HG03045 (cell line): ENCODE measurements around the gene HPS5.
"Not testable (repeated sequence)": the region's sequence is repeated elsewhere in the genome, so short reads cannot be mapped to it uniquely, and the experiment has no call there.

Experiments
- ATAC-seq: cut with Tn5 transposase; IDR thresholded peaks from one replicate; pipeline ENCODE4 v1.9.1; 2021; ENCODE audit warnings: mild to moderate bottlenecking, moderate library complexity; ENCODE audit not compliant: unreplicated experiment

Gene HPS5

DNA sequence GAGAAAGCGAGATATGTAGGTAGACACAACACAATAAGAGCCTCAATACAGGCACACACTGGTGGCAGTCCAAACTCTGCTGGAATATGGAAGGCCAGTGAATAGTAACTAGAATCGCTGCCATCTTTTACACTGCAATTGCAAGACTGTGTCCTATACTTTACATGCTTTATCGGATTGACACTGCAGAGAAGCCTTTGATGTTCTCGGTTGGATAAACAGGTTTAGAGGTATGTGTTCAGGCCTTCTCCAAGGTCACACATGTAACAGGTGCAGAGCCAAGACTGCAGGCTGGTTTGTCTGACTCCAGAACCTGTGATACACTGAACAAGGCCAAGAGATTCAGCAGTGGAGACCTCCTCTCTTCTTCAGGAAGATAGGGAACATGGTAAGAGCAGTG, 50.7 kb downstream of the HPS5 start:
- ATAC-seq, result no peak

DNA sequence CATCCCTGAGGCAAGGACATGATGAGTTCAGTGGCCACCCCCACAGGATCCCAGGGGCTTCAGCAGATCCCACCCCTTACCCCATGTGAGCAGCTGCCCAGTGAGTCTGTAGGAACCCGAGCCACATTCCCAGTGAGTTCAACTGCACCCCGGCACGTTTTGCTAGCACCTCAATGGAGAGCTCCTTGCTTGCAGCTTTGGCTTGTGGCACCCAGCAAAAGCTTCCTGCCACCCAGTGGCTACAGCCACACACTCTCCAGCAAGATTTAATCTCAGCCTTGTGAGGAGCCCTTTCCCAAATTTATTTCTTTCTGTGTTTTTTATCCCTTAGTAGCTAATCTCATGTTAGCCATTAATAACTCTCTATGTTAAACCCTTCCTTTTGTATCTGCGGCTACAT, 51.8 kb downstream of the HPS5 start:
- no peak for ATAC-seq

GRCh38 chr11:18269252-18269651, 52.7 kb downstream of the HPS5 start:
- ATAC-seq, result not testable (repeated sequence)

DNA sequence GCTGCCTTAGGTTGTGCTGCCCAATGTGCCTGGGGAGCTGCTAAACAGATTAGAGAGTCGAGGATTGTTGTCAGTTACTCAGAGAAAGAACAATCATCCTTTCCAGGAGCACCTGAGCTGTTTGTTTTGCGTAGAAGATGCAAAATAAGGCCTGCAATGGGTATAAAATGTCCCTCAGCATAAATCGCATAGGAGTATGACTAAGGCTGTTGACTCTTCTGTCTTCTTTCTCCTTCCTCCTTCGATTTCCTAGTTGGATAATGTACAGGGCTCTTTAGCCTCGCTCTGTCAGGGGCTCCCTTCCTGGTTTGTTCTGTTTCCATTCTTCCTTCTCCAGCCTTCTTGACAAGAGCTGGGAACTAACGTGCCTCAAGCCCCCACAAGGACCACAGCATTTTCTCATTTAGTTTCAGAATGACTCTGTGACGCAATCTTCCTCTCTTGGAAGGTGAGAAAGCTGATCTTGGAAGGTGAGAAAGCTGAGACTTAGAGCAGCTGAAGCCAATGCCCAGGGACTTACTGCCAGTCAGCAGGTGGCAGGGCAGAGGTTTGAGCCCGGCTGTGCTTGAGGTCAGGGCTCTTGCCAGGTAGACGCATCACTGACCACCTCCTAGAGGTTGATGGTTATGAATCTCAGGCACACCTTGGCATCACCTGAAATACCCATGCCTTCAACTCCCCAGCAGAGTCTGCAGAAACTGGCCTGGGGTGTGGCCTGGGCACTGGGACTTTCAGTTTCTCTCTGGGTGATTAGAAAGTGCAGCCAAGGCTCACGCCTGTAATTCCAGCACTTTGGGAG, 54.4 kb downstream of the HPS5 start:
- ATAC-seq, result peak; percentile 62

DNA sequence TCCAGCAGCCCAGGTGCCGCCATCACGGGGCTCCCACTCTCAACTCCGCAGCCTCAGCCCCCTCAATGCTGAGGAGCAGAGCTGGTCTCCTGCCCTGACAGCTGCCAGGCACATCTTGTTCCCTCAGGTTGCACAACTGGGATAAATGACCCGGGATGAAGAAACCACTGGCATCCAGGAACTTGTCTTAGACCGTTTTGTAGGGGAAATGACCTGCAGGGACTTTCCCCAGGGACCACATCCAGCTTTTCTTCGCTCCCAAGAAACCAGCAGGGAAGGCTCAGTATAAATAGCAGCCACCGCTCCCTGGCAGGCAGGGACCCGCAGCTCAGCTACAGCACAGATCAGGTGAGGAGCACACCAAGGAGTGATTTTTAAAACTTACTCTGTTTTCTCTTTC, 56.0 kb downstream of the HPS5 start, which contains the start of gene SAA1:
TSS of gene SAA1 (plus strand) at position 316 of the 400 bp plus-strand sequence. CDS start 624 bp downstream, outside the sequence.
- ATAC-seq, result no peak

- ATAC-seq, result no peak
Measured at GRCh38 chr11:18264677-18265555, 57.0 kb downstream of the HPS5 start.

DNA sequence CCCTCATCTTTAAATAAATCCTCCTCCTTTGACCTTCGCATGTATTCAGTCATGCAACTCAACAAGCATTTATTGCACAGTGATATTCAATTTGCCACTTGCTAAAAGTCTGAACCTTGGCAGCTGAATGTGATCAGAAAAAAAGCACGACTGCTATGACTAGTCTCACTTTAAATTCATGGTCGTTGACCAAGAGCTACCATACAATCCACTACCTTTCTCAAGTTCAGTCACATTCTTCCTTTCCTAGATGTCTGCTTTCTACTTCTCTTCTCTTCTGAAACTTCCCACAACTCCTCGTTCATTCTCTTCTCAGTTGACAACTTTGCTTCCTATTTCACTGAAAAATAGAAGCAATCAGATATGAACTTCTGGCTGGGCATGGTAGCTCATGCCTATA, 57.9 kb downstream of the HPS5 start:
- ATAC-seq, result no peak

GRCh38 chr11:18262681-18263350, 59.1 kb downstream of the HPS5 start:
- ATAC-seq, result not testable (repeated sequence)

- ATAC-seq, result no peak
Measured at GRCh38 chr11:18261721-18262120, 60.2 kb downstream of the HPS5 start.

DNA sequence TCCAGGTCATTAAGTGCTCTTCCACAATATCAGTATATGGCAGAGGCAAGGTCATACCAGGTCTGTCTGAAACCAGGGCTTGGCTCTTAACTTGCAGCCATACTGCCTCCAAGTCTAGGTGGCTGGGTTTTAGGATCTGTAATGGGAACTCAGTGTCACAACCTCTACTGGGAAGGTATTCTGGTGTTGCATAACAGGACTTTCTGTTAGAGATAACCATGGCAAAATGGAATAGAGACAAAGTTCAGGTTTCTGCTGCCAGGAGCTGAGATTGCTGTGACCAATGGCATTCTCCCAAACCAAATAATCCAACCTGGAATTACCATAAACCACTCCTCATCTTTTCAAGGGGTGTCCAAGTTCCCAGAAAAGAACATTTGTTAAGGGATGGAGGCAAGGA, 62.7 kb downstream of the HPS5 start:
- no peak for ATAC-seq

DNA sequence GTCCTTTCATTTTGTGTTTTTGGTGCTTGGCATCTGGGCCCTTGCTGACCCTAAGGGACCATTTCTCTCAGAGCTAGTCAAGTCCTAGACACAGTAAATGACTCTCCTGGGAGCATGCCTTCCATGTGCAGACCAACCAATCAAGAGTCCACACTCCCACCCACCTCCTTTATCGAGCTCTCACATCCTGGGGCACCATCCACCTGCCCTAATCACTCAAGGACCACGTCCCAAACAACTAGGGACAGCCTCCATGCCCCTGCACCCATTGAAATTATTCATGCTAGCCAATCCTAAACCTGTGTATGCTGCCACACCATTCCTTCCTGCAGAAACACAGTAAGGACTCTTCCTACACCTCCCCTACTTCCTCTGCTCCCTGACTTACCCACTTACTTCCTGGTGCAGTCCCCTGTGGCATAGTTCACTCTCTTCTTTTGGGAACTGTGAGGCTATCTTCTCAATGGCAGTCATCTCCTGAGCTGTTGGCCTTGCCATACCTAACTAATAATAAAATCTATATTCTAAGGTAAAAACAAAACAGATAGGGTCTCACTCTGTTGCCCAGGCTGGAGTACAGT, 67.1 kb downstream of the HPS5 start:
- no peak for ATAC-seq

- ATAC-seq, result no peak
Measured at GRCh38 chr11:18253778-18254338, 68.1 kb downstream of the HPS5 start.

- no peak for ATAC-seq
Measured at GRCh38 chr11:18253233-18253632, 68.7 kb downstream of the HPS5 start.

DNA sequence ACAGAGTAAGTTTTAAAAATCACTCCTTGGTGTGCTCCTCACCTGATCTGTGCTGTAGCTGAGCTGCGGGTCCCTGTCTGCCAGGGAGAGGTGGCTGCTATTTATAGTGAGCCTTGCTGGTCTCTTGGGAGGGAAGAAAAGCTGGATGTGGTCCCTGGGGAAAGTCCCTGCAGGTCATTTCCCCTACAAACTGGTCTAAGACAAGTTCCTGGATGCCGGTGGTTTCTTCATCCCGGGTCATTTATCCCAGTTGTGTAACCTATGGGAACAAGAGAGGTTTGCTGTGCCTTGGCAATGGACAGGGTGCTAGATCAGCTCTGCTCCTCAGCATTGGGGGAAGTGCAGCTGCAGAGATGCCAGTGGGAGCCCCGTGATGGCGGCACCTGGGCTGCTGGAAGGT, 73.4 kb downstream of the HPS5 start, which contains the start of gene SAA2:
TSS of gene SAA2 (minus strand) at position 108 of the 400 bp plus-strand sequence. CDS start 657 bp downstream, outside the sequence.
- no peak for ATAC-seq

- peak; percentile 11 for ATAC-seq
Measured at GRCh38 chr11:18247191-18247581, 74.8 kb downstream of the HPS5 start.

DNA sequence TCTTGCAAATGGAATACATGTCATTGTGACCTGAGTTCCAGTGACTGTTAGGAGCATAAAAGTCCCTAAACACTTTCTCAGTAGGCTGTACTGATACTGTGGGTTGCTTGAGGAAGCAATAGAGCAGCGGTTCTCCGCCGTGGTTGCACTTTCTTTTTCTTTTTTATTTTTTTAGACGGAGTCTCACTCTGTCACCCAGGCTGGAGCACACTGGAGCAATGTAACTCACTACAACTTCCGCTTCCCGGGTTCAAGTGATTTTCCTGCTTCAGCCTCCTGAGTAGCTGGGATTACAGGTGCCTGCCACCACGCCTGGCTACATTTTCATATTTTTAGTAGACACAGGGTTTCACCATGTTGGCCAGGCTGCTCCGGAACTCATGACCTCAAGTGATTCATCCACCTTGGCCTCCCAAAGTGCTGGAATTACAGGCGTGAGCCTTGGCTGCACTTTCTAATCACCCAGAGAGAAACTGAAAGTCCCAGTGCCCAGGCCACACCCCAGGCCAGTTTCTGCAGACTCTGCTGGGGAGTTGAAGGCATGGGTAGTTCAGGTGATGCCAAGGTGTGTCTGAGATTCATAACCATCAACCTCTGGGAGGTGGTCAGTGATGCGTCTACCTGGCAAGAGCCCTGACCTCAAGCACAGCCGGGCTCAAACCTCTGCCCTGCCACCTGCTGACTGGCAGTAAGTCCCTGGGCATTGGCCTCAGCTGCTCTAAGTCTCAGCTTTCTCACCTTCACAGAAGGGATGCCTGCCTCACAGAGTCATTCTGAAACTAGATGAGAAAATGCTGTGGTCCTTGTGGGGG, 75.4 kb downstream of the HPS5 start:
- peak; percentile 81 for ATAC-seq

DNA sequence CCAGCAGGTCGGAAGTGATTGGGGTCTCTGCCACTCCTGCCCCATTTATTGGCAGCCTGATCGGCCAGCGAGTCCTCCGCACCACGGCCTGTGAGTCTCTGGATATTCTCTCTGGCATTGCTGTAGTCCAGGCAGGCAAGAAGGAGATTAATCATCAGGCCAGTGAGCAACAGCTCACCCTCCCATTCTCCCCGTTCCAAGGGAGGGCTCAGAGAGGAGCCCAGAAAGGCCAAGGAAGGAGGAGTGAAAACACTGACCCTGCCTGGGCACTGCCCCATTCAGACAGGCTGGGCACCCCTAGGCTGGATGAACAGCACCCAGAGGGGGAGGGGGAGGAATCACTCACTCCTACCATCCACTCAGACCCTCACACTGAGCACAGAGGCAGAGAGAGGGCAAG, 76.5 kb downstream of the HPS5 start:
- no peak for ATAC-seq

DNA sequence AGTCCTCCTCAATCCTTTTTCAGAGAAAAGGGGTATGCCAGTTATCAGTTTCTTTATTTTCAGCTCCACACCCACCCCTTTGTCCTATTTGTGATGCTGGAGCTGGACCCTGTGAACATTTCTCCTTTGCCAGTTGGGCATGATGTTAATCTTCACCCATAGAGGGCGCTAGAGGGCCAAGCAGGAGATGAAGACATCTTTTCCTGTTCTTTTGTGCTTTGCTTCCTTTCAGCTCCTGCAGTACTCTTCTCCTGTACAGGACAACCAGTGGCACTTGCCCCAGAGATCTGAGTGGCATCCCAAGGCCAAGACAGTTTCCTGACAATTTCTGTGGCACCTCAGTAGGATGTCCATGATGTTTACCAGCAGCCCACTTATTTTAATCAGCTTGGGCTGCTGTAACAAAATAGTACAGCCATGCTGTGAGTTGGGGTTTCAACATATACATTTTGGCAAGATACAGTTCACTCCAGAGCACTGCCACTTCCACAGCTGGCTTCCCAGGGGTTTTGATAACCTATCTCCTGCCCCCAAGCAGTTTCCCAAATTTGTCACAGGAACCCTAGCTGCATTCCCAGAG, 78.1 kb downstream of the HPS5 start:
- ATAC-seq, result no peak

DNA sequence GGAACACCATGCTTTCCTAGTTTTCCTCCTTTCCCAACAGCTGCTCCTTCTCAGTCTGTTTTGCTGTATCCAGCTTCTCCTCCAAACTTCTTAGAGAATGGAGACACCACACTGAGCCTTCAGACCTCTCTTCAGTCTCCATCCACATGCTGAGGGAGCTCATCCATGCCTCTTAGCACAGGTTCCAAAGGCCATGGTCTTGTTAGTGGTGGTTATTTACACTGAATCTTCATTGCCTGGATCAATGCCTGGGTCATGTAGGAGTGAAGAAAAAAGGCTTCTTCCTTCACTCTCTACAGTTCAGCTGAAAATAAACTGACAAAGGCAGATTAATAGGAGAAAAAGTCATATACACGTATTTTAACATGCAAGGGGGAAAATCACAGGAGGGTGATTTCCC, 82.3 kb downstream of the HPS5 start:
- ATAC-seq, result no peak
